ENCODE results near the gene CHKB.
"Not testable (repeated sequence)": the region's sequence is repeated elsewhere in the genome, so short reads cannot be mapped to it uniquely, and the experiment has no call there.

Gene CHKB

GRCh38 chr22:50624347-50625130, 41.9 kb upstream of the CHKB start:
- WGBS, 2 experiments (ENCODE audit: insufficient coverage in 2 of 2) = 91 to 93% methylated on average over 13 to 14 of the region's 16 CpGs

GRCh38 chr22:50622723-50623327, 40.2 kb upstream of the CHKB start:
- Histone ChIP-seq H3K9me3 (ENCODE audit: control insufficient read depth, low read length) (no peaks in the 10 kb centered on the region), H3K4me3 (ENCODE audit: extremely low read depth, insufficient read depth, low read length, poor library complexity, severe bottlenecking) (no peak overlapping the region), H3K36me3 (ENCODE audit: control insufficient read depth, insufficient read depth, low read length) (peaks cover 7% of the 10 kb centered on the region), H3K27ac (ENCODE audit: low read depth, low read length, severe bottlenecking) (no peak overlapping the region), H3K4me1 (ENCODE audit: control insufficient read depth, insufficient read depth, low read length, poor library complexity, severe bottlenecking) (peaks cover 11% of the 10 kb centered on the region)
- WGBS, 2 experiments (ENCODE audit: insufficient coverage in 2 of 2) = 87 to 88% methylated on average over 16 of the region's 16 CpGs

More at GRCh38 chr22:50624347-50625130, 41.9 kb upstream of the CHKB start:
- Histone ChIP-seq H3K36me3 (ENCODE audit: control insufficient read depth, insufficient read depth, low read length) (peaks cover 7% of the 10 kb centered on the region), H3K27ac (ENCODE audit: low read depth, low read length, severe bottlenecking) (no peak overlapping the region), H3K4me3 (ENCODE audit: extremely low read depth, insufficient read depth, low read length, poor library complexity, severe bottlenecking) (no peak overlapping the region), H3K9me3 (ENCODE audit: control insufficient read depth, low read length) (no peaks in the 10 kb centered on the region), H3K4me1 (ENCODE audit: control insufficient read depth, insufficient read depth, low read length, poor library complexity, severe bottlenecking) (peaks cover 16% of the 10 kb centered on the region)

- Histone ChIP-seq H3K4me3 (ENCODE audit: extremely low read depth, insufficient read depth, low read length, poor library complexity, severe bottlenecking) (no peak overlapping the region), H3K9me3 (ENCODE audit: control insufficient read depth, low read length) (no peaks in the 10 kb centered on the region), H3K27ac (ENCODE audit: low read depth, low read length, severe bottlenecking) (no peak overlapping the region), H3K4me1 (ENCODE audit: control insufficient read depth, insufficient read depth, low read length, poor library complexity, severe bottlenecking) (peaks cover 11% of the 10 kb centered on the region), H3K36me3 (ENCODE audit: control insufficient read depth, insufficient read depth, low read length) (peaks cover 7% of the 10 kb centered on the region)
- 62 to 70% methylated on average over 13 of the region's 18 CpGs for WGBS, 2 experiments (ENCODE audit: insufficient coverage in 2 of 2)
These were observed 39.5 kb upstream of the CHKB start for GRCh38 chr22:50621948-50622722.

GRCh38 chr22:50621356-50621880, 38.8 kb upstream of the CHKB start:
- WGBS, 2 experiments (ENCODE audit: insufficient coverage in 2 of 2) = 73 to 81% methylated on average over 7 of the region's 10 CpGs
- no peaks in the 10 kb centered on the region for H3K9me3 ChIP-seq (ENCODE audit: control insufficient read depth, low read length)
- no peak overlapping the region for H3K4me3 ChIP-seq (ENCODE audit: extremely low read depth, insufficient read depth, low read length, poor library complexity, severe bottlenecking)
- peaks cover 7% of the 10 kb centered on the region for H3K36me3 ChIP-seq (ENCODE audit: control insufficient read depth, insufficient read depth, low read length)
- H3K4me1 ChIP-seq (ENCODE audit: control insufficient read depth, insufficient read depth, low read length, poor library complexity, severe bottlenecking) = peaks cover 9% of the 10 kb centered on the region
- H3K27ac ChIP-seq (ENCODE audit: low read depth, low read length, severe bottlenecking) = no peak overlapping the region

- peaks cover 7% of the 10 kb centered on the region for H3K36me3 ChIP-seq (ENCODE audit: control insufficient read depth, insufficient read depth, low read length)
- H3K9me3 ChIP-seq (ENCODE audit: control insufficient read depth, low read length) = no peaks in the 10 kb centered on the region
- H3K4me3 ChIP-seq (ENCODE audit: extremely low read depth, insufficient read depth, low read length, poor library complexity, severe bottlenecking) = no peak overlapping the region
- 62 to 75% methylated on average over 15 to 18 of the region's 25 CpGs for WGBS, 2 experiments (ENCODE audit: insufficient coverage in 2 of 2)
- no peak overlapping the region for H3K27ac ChIP-seq (ENCODE audit: low read depth, low read length, severe bottlenecking)
- peaks cover 9% of the 10 kb centered on the region for H3K4me1 ChIP-seq (ENCODE audit: control insufficient read depth, insufficient read depth, low read length, poor library complexity, severe bottlenecking)
These were observed 38.1 kb upstream of the CHKB start for GRCh38 chr22:50620593-50621355.

- WGBS, 2 experiments (ENCODE audit: insufficient coverage in 2 of 2) = 92 to 93% methylated on average over 2 of the region's 3 CpGs
- not testable (repeated sequence) for H3K9me3 ChIP-seq (ENCODE audit: control insufficient read depth, low read length); H3K4me3 ChIP-seq (ENCODE audit: extremely low read depth, insufficient read depth, low read length, poor library complexity, severe bottlenecking); H3K27ac ChIP-seq (ENCODE audit: low read depth, low read length, severe bottlenecking); H3K36me3 ChIP-seq (ENCODE audit: control insufficient read depth, insufficient read depth, low read length); H3K4me1 ChIP-seq (ENCODE audit: control insufficient read depth, insufficient read depth, low read length, poor library complexity, severe bottlenecking)
These were observed 31.6 kb upstream of the CHKB start for GRCh38 chr22:50614296-50614695.

- 87 to 94% methylated on average over 14 to 16 of the region's 22 CpGs for WGBS, 2 experiments (ENCODE audit: insufficient coverage in 2 of 2)
- Histone ChIP-seq H3K4me1 (ENCODE audit: control insufficient read depth, insufficient read depth, low read length, poor library complexity, severe bottlenecking) (no peaks in the 10 kb centered on the region), H3K4me3 (ENCODE audit: extremely low read depth, insufficient read depth, low read length, poor library complexity, severe bottlenecking) (no peak overlapping the region), H3K27ac (ENCODE audit: low read depth, low read length, severe bottlenecking) (no peak overlapping the region), H3K36me3 (ENCODE audit: control insufficient read depth, insufficient read depth, low read length) (no peaks in the 10 kb centered on the region), H3K9me3 (ENCODE audit: control insufficient read depth, low read length) (no peaks in the 10 kb centered on the region)
These were observed 30.8 kb upstream of the CHKB start for GRCh38 chr22:50613291-50613981.

GRCh38 chr22:50612528-50613221, 30.0 kb upstream of the CHKB start:
- 48 to 66% methylated on average over 19 to 22 of the region's 31 CpGs for WGBS, 2 experiments (ENCODE audit: insufficient coverage in 2 of 2)
- Histone ChIP-seq H3K4me3 (ENCODE audit: extremely low read depth, insufficient read depth, low read length, poor library complexity, severe bottlenecking) (no peak overlapping the region), H3K36me3 (ENCODE audit: control insufficient read depth, insufficient read depth, low read length) (no peaks in the 10 kb centered on the region), H3K9me3 (ENCODE audit: control insufficient read depth, low read length) (no peaks in the 10 kb centered on the region), H3K4me1 (ENCODE audit: control insufficient read depth, insufficient read depth, low read length, poor library complexity, severe bottlenecking) (no peaks in the 10 kb centered on the region), H3K27ac (ENCODE audit: low read depth, low read length, severe bottlenecking) (no peak overlapping the region)

- H3K9me3 ChIP-seq (ENCODE audit: control insufficient read depth, low read length) = no peaks in the 10 kb centered on the region
- 88 to 90% methylated on average over 2 to 4 of the region's 6 CpGs for WGBS, 2 experiments (ENCODE audit: insufficient coverage in 2 of 2)
- H3K36me3 ChIP-seq (ENCODE audit: control insufficient read depth, insufficient read depth, low read length) = no peaks in the 10 kb centered on the region
- H3K4me1 ChIP-seq (ENCODE audit: control insufficient read depth, insufficient read depth, low read length, poor library complexity, severe bottlenecking) = no peaks in the 10 kb centered on the region
- H3K27ac ChIP-seq (ENCODE audit: low read depth, low read length, severe bottlenecking) = no peak overlapping the region
- no peak overlapping the region for H3K4me3 ChIP-seq (ENCODE audit: extremely low read depth, insufficient read depth, low read length, poor library complexity, severe bottlenecking)
These were observed 29.5 kb upstream of the CHKB start for GRCh38 chr22:50612168-50612527.
